HG02970 (cell line): ENCODE measurements around the gene MMP2.

ENCODE experiments used
- ATAC-seq: cut with Tn5 transposase; IDR thresholded peaks from one replicate; pipeline ENCODE4 v1.9.1; 2021; ENCODE audit warnings: mild to moderate bottlenecking, moderate library complexity, moderate number of reproducible peaks; ENCODE audit not compliant: unreplicated experiment, low FRiP score

The MMP2 gene

DNA sequence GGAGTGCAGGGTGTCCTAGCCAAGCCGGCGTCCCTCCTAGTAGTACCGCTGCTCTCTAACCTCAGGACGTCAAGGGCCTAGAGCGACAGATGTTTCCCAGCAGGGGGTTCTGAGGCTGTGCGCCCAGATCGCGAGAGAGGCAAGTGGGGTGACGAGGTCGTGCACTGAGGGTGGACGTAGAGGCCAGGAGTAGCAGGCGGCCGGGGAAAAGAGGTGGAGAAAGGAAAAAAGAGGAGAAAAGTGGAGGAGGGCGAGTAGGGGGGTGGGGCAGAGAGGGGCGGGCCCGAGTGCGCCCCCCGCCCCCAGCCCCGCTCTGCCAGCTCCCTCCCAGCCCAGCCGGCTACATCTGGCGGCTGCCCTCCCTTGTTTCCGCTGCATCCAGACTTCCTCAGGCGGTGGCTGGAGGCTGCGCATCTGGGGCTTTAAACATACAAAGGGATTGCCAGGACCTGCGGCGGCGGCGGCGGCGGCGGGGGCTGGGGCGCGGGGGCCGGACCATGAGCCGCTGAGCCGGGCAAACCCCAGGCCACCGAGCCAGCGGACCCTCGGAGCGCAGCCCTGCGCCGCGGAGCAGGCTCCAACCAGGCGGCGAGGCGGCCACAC lies at the start of gene MMP2:
TSS of gene MMP2 (plus strand) at position 372 of the 603 bp plus-strand sequence. CDS start 282 bp downstream, outside the sequence.
- ATAC-seq: no peak

DNA sequence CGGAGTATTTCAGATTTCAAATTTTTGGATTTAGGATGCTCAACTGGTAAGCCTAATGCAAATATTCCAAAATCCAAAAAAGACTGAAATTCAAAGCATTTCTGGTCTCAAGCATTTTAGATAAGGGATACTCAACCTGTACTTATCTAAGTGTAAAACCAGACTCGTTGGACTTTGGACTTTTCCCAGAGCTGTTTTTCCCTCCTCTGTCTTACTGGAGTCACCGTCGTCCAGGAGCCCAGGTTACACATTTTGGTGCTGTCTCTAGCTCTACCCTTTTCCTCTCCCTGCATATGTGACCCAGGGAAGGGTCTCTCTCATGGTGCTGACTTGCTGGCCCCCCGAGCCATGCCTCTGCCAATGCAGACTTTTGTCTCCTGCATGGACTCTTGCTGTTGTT lies 46.0 kb upstream of the MMP2 start:
- no peak for ATAC-seq

GRCh38 chr16:55433535-55433934 lies 45.5 kb upstream of the MMP2 start:
- ATAC-seq: no peak

DNA sequence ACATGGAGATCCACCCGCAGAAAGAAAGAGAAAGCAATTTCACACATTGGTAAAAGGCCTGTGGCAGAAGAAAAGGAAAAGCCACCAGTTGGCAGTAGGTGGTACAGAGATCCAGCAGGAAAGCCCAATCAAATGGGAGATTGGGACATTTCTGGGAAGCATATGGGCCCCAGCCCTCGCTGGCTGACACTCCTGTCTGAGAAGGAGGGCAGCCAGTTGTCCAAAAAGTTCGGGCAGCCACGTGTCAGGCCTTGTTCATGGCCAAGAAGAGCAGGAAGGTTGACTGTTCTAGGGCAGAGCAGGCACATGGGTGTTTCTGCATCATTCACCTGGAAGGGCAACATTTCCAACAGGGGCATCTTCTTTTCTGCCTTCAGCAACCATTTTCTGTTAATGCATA lies 45.0 kb upstream of the MMP2 start:
- no peak for ATAC-seq

- ATAC-seq: no peak
Observed at GRCh38 chr16:55435387-55435786, 43.6 kb upstream of the MMP2 start.

GRCh38 chr16:55436587-55436986 lies 42.4 kb upstream of the MMP2 start:
- no peak for ATAC-seq

- no peak for ATAC-seq
Observed at GRCh38 chr16:55437625-55438024, 41.4 kb upstream of the MMP2 start.

- ATAC-seq: no peak
Observed at GRCh38 chr16:55438281-55438680, 40.7 kb upstream of the MMP2 start.

GRCh38 chr16:55439101-55439690 lies 39.8 kb upstream of the MMP2 start:
- no peak for ATAC-seq

- ATAC-seq: no peak
Observed at GRCh38 chr16:55443434-55444346, 35.3 kb upstream of the MMP2 start.

- no peak for ATAC-seq
Observed at GRCh38 chr16:55444754-55445485, 34.1 kb upstream of the MMP2 start.

- no peak for ATAC-seq
Observed at GRCh38 chr16:55447231-55447630, 31.8 kb upstream of the MMP2 start.

GRCh38 chr16:55452996-55453395 lies 26.0 kb upstream of the MMP2 start:
- no peak for ATAC-seq

DNA sequence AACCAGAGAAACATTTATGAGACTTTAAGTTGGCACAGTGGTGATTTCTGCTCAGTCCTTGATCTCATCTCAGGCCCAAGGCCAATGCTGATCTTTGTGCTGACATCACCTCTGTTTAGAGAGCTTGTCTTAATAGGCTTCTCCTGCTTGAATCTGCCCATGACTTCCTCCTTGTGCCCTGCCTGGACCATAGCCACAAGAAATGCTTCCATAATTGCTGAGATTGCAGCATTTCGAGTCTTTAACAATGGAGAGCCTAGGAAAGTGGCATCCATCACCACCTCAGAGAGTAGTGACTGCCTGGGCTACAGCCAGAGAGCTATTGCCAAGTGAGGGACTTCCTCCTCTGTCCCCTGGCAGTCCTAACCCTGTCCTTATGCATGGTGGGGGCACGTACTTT lies 25.1 kb upstream of the MMP2 start:
- ATAC-seq: no peak

GRCh38 chr16:55454861-55455260 lies 24.1 kb upstream of the MMP2 start:
- ATAC-seq: no peak

- no peak for ATAC-seq
Observed at GRCh38 chr16:55462241-55462640, 16.8 kb upstream of the MMP2 start.

DNA sequence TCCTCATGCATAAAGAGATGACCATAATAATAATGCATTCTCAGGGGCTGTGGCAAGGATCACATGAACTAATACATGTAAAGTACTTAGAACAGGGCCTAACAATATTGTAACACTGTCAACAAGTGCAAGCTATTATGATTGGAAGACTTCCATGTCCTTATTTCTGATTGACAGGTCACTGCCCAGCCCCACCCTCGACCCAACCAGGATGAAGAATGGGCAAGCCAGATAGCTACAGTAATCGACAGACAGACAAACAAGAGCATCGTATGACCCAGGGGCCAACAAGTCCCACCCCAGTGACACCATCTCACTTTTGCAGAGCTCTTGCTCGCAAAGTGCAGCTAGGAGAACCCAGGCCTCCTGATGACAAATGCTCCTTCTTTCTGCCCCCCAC lies 14.6 kb upstream of the MMP2 start:
- ATAC-seq: no peak

DNA sequence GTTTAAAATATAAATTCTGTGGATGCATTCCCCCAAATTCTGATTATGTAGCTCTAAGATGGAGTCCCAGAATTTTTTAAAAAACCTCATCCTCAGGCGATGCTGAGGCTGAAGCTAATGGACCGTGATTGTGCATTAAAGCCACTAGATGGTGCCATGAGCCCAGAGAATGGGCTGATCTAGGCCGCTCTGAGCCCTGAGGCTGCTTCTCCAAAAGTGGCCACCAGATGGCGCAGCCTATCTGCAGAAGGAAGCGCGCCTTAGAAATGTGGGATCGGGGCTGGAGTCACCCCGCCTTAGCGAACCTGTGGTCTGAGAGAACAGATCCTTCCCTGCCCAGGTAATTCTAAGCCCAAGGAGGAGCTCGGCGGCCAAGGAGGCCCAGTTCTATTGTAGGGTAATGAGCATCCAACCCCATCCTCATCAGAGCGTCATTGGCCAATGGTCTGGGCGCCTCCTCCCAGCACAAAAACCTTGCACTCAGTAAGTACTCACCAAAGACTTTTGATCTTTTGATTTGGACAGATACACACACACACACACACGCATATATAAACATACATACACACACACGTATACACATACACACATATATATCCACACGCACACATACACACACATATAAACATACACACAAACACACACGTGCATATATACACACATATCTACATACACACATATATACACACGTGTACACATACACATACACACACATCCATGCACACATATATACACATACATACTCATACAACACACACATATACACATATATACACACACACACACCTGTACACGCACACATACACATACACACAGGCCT lies 13.7 kb upstream of the MMP2 start:
- peak; percentile 95 for ATAC-seq

- no peak for ATAC-seq
Observed at GRCh38 chr16:55466209-55466608, 12.8 kb upstream of the MMP2 start.

GRCh38 chr16:55467898-55468297 lies 11.1 kb upstream of the MMP2 start:
- no peak for ATAC-seq
